HL-60 (cell line): ENCODE data around the gene CD80.
A peak's percentile ranks its signal among the peaks of the same experiment; 100 is the strongest.

Experiments used
- DNase-seq, 2 experiments: peaks; one replicate each; pipeline ENCODE4 v3.0.0-alpha.2; 2010 to 2020; ENCODE audit warnings: low read depth in 1 of 2, low spot score in 1 of 2
- H3K27ac ChIP-seq: fragments of 250-450 bp; sonication (Bioruptor Pico); replicated peaks from 2 replicates; pipeline ENCODE4 v1.5.1; 2020; ENCODE audit warnings: mild to moderate bottlenecking, moderate library complexity
- H3K27me3 ChIP-seq: fragments of 250-450 bp; sonication (Bioruptor Pico); 2 replicates; pipeline ENCODE4 v1.5.1; 2021; ENCODE audit warnings: mild to moderate bottlenecking, moderate library complexity; ENCODE audit not compliant: insufficient read depth, poor library complexity, severe bottlenecking
- H3K4me3 ChIP-seq: replicated peaks from 2 replicates; pipeline ENCODE4 v1.5.1; 2011; ENCODE audit warnings: mild to moderate bottlenecking, control low read depth, low read length; ENCODE audit not compliant: insufficient read depth
- GABPA ChIP-seq: IDR thresholded peaks from 2 replicates; pipeline ENCODE4 v1.6.1; 2012; ENCODE audit warnings: low read depth
- POLR2AphosphoS5 ChIP-seq: IDR thresholded peaks from 2 replicates; pipeline ENCODE4 v1.6.1; 2012; ENCODE audit warnings: low read depth
- SPI1 ChIP-seq: IDR thresholded peaks from 2 replicates; pipeline ENCODE4 v1.6.1; 2012; ENCODE audit warnings: low read depth, mild to moderate bottlenecking, borderline replicate concordance
- TF ChIP-seq, protein P1 (sequence below): IDR thresholded peaks from 2 replicates; pipeline ENCODE4 v1.6.1; 2012; ENCODE audit warnings: low read depth; ENCODE audit not compliant: insufficient replicate concordance
- TF ChIP-seq, protein P2 (sequence below): IDR thresholded peaks from one replicate; pipeline ENCODE4 v1.5.1; 2011; ENCODE audit warnings: low read length, control low read depth, inconsistent platforms; ENCODE audit not compliant: insufficient read depth

CD80 gene

DNA sequence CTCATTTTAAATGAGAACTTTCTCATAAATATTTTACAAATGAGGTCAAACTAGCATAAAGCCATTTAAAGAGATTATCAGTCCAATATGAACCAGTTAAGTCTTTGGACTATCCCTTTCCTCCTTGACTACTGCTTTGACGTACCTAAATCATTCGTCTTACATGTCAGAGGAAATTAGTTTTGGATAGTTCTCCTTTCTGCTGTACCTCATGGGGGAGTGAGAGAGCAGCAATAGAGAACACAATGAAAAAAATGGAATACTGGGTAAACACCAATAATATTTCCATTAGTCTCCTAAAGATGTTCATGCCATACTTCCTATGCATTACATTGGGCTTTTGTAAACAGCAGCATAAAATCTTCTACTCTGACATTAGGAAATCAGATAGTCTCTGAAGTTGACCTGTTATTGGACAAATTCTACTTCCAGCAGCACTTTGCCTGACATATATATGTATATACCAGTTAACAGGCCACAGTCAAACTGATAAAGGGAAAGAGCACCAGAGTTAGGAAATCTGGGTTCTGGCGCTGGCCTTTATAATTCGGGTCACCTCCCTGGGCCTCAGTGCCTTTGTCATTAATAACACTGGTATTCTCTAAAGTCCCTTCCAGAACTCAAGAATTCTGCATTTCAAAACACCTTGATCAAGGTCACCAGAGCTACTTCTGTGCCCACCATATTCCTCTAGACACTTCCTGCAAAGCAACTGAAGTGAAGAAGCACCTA is 34.3 kb downstream of the CD80 start:
- DNase-seq = peak in 1 of 2 experiments; percentile 5
- H3K4me3 ChIP-seq = no peak overlapping the region
- no peaks in the 10 kb centered on the region for H3K27me3 ChIP-seq
- no peak overlapping the region for H3K27ac ChIP-seq
- TF ChIP-seq, protein P1, sequence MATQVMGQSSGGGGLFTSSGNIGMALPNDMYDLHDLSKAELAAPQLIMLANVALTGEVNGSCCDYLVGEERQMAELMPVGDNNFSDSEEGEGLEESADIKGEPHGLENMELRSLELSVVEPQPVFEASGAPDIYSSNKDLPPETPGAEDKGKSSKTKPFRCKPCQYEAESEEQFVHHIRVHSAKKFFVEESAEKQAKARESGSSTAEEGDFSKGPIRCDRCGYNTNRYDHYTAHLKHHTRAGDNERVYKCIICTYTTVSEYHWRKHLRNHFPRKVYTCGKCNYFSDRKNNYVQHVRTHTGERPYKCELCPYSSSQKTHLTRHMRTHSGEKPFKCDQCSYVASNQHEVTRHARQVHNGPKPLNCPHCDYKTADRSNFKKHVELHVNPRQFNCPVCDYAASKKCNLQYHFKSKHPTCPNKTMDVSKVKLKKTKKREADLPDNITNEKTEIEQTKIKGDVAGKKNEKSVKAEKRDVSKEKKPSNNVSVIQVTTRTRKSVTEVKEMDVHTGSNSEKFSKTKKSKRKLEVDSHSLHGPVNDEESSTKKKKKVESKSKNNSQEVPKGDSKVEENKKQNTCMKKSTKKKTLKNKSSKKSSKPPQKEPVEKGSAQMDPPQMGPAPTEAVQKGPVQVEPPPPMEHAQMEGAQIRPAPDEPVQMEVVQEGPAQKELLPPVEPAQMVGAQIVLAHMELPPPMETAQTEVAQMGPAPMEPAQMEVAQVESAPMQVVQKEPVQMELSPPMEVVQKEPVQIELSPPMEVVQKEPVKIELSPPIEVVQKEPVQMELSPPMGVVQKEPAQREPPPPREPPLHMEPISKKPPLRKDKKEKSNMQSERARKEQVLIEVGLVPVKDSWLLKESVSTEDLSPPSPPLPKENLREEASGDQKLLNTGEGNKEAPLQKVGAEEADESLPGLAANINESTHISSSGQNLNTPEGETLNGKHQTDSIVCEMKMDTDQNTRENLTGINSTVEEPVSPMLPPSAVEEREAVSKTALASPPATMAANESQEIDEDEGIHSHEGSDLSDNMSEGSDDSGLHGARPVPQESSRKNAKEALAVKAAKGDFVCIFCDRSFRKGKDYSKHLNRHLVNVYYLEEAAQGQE = no peak
- no peak for TF ChIP-seq GABPA
- TF ChIP-seq, protein P2, sequence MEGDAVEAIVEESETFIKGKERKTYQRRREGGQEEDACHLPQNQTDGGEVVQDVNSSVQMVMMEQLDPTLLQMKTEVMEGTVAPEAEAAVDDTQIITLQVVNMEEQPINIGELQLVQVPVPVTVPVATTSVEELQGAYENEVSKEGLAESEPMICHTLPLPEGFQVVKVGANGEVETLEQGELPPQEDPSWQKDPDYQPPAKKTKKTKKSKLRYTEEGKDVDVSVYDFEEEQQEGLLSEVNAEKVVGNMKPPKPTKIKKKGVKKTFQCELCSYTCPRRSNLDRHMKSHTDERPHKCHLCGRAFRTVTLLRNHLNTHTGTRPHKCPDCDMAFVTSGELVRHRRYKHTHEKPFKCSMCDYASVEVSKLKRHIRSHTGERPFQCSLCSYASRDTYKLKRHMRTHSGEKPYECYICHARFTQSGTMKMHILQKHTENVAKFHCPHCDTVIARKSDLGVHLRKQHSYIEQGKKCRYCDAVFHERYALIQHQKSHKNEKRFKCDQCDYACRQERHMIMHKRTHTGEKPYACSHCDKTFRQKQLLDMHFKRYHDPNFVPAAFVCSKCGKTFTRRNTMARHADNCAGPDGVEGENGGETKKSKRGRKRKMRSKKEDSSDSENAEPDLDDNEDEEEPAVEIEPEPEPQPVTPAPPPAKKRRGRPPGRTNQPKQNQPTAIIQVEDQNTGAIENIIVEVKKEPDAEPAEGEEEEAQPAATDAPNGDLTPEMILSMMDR = no peak
- no peak for TF ChIP-seq POLR2AphosphoS5
- no peak for TF ChIP-seq SPI1

DNA sequence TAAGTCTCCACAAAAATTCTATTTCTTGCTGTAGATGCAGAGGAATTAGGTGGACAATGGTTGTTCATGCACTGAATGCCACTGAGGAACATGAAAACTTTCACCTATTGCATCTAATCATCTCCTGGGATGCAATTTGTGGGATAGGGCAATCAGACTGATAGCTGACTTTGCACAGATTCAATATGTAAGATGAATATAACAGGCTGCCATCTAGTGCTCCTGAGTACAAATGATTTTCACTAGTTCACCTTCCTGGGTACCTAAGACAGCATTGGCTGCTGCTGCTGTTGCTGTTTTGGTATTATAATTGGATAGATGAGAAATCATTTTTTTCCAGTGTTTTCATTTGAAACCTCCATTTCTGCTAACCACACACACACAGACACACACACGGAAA is 41.4 kb downstream of the CD80 start:
- Histone ChIP-seq H3K4me3 (no peak overlapping the region), H3K27me3 (no peaks in the 10 kb centered on the region), H3K27ac (no peak overlapping the region)
- no peak for DNase-seq
- TF ChIP-seq POLR2AphosphoS5 (no peak), SPI1 (no peak), GABPA (no peak)
- TF ChIP-seq, protein P2 = no peak
- TF ChIP-seq, protein P1 = no peak

DNA sequence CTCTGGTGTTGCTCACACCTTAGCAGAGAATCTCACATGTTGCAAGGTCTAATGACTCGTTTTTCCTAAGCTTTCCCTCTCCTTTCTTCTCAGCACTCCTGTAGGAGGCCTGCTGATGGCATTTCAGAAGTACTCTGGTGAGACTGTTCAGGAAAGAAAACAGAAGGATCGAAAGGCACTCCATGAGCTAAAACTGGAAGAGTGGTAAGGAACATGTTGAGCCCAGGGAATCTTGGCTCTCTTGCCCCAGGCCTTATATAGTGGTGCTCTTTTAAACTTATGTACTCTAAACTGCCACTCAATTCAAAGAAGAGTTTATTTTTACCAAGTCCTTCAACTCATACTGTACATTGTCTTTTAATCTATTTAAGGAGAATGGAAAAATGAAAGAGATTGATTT is 42.3 kb downstream of the CD80 start:
- no peak for DNase-seq
- H3K27ac ChIP-seq = no peak overlapping the region
- TF ChIP-seq, protein P2 = no peak
- TF ChIP-seq, protein P1 = no peak
- TF ChIP-seq SPI1 (no peak), GABPA (no peak), POLR2AphosphoS5 (no peak)

More for the DNA sequence above, 42.3 kb downstream of the CD80 start:
- Histone ChIP-seq H3K27me3 (no peaks in the 10 kb centered on the region), H3K4me3 (no peak overlapping the region)
